Fibroblast of villous mesenchyme (primary cell): ENCODE measurements around the gene XPR1. TPM values are rescaled to one million over a fixed set of nuclear protein-coding genes. Genes with fewer than 3 reads are reported as not detected.

ENCODE experiments used
- DNase-seq: peaks from one replicate; pipeline ENCODE4 v3.0.0-alpha.2; 2010; ENCODE audit warnings: low read depth
- H3K4me3 ChIP-seq: 2 replicates; pipeline ENCODE4 v1.5.1; 2011; ENCODE audit warnings: low read depth, mild to moderate bottlenecking, low read length
- CTCF ChIP-seq: IDR thresholded peaks from 2 replicates; pipeline ENCODE4 v1.5.1; 2012; ENCODE audit warnings: low read depth, mild to moderate bottlenecking, low read length; ENCODE audit not compliant: insufficient read depth
- total RNA-seq: library from RNA; depleted of rRNA; stranded (reverse); fragments of >200 nt; gene quantifications from 2 replicates; pipeline ENCODE4 v1.2.3, GENCODE V29; 2012

Gene XPR1
- total RNA-seq, 1 donor, result 31.5 TPM

GRCh38 chr1:180837020-180837419 lies 205.2 kb downstream of the XPR1 start:
- no peak for DNase-seq
- H3K4me3 ChIP-seq, result no peak overlapping the region
- no peak for TF ChIP-seq CTCF

DNA sequence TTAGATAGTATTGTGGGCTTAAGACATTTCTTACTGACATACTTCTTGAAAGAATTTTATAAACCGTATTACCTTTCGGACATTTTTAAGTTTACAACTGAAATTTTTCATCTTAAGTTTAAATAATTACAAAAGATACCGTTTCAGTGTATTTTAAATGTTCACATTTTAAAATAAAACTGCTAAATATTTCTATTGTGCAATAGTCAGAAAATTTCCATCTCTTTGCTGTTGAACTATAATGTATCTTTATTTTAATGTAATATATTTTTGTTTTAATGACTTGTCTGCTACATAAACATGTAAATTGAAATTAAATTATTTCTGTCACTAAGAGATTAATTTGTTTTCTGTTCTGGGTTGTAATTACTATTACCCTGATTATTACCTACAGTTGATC lies 206.7 kb downstream of the XPR1 start:
- TF ChIP-seq CTCF, result no peak
- H3K4me3 ChIP-seq, result no peak overlapping the region
- no peak for DNase-seq

DNA sequence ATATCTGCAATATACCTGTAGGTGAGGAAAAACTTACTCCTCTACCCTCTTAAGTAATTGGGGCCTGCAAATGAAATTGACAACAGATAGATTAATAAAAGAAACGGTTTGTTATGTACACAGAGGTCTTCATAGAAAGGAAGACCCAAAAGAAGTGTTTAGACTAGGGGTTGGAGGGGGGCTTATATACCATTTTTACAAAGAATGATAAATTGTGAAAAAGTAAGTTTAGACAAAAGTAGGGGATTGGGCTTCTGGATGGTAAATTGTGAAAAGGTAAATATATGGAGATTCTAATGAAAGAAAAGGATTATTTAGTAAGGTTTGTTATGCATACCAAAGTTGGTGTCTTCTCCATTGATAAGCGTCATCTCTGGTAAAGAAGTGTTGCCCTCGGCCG lies 207.7 kb downstream of the XPR1 start:
- TF ChIP-seq CTCF, result no peak
- no peak for DNase-seq
- H3K4me3 ChIP-seq, result no peak overlapping the region

DNA sequence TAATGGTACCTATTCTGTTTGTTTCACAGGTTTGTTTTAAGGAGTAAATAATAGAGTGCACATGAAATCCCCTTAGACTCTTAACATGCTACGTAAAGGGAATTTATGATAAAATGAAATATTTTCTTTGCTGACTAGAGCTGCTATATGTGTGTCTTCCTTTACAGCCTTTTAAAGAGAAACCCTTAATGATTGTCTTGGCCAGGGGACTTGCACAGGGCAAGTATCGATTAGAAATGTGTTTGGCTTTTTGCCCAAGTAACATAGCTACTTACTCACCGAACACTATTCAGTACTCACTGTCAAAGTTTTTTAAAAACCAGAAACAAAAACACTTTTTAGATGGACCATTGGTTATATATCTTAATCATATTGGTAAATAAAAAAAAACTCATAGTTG lies 209.6 kb downstream of the XPR1 start:
- no peak for TF ChIP-seq CTCF
- H3K4me3 ChIP-seq, result no peak overlapping the region
- no peak for DNase-seq

- DNase-seq, result peak; percentile 34
- no peak for TF ChIP-seq CTCF
- H3K4me3 ChIP-seq, result no peak overlapping the region
Observed at GRCh38 chr1:180842052-180842451, 210.2 kb downstream of the XPR1 start.

- H3K4me3 ChIP-seq, result no peak overlapping the region
- TF ChIP-seq CTCF, result no peak
- no peak for DNase-seq
Observed at GRCh38 chr1:180842491-180843275, 210.9 kb downstream of the XPR1 start.

DNA sequence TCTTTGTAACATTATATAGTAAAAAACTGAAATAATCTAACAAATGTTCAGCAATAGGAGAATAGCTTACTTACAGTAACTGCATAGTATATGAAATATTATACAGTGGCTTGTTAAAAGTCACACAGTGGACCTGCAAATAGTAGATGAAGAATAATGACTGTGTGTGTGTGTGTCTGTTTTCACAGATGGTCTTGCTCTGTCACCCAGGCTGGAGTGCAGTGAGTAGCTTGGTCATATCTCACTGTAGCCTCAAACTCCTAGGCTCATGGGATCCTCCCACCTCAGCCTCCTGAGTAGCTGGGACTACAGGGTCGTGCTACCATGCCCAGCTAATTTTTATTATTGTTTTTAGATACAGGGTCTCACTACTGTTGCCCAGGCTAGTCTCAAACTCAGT lies 213.5 kb downstream of the XPR1 start:
- no peak for DNase-seq
- TF ChIP-seq CTCF, result no peak
- no peak overlapping the region for H3K4me3 ChIP-seq
